HepG2 (cell line): Measurements from ENCODE around the gene SLC45A3. TPM values are rescaled to one million over a fixed set of nuclear protein-coding genes. Genes with fewer than 3 reads are reported as not detected.

ENCODE experiments used
- AGO1 ChIP-seq: fragments of 200-400 bp; formaldehyde crosslinking; IDR thresholded peaks from 2 replicates; pipeline ENCODE4 v1.6.1; 2017; ENCODE audit warnings: mild to moderate bottlenecking, low read depth, low read length, moderate library complexity; ENCODE audit not compliant: poor library complexity, severe bottlenecking
- ATM ChIP-seq: fragments of 450-650 bp; IDR thresholded peaks from 2 replicates; pipeline ENCODE4 v1.7.1; 2017; ENCODE audit warnings: mild to moderate bottlenecking, borderline replicate concordance
- EP300 ChIP-seq, 3 experiments: sonication (generic) in 1 of 3; formaldehyde crosslinking in 1 of 3; IDR thresholded peaks; 2 replicates each; pipeline versions ENCODE4 v1.5.1 to v1.6.1; 2011 to 2020; ENCODE audit warnings: low read depth in 2 of 3, low read length in 2 of 3, borderline replicate concordance in 1 of 3, improper control_type of control experiment in 1 of 3, mild to moderate bottlenecking in 1 of 3, missing genetic modification reagents in 1 of 3, moderate library complexity in 1 of 3
- HES4 ChIP-seq: sonication (generic); formaldehyde crosslinking; IDR thresholded peaks from 2 replicates; pipeline ENCODE4 v1.9.0; 2021; ENCODE audit warnings: mild to moderate bottlenecking, missing genetic modification reagents, borderline replicate concordance
- MAZ ChIP-seq, 2 experiments: sonication (generic) in 1 of 2; formaldehyde crosslinking in 1 of 2; IDR thresholded peaks; 2 replicates each; pipeline versions ENCODE4 v1.5.0 to v1.6.1; 2012 to 2020; ENCODE audit warnings: low read depth in 2 of 2, mild to moderate bottlenecking in 2 of 2, borderline replicate concordance in 1 of 2, improper control_type of control experiment in 1 of 2, low read length in 1 of 2, missing genetic modification reagents in 1 of 2, moderate library complexity in 1 of 2
- MEIS2 ChIP-seq: sonication (generic); formaldehyde crosslinking; IDR thresholded peaks from 2 replicates; pipeline ENCODE4 v1.9.0; 2021; ENCODE audit warnings: mild to moderate bottlenecking, missing genetic modification reagents
- SP1 ChIP-seq, 2 experiments: fragments of 450-650 bp in 1 of 2; sonication (generic) in 1 of 2; formaldehyde crosslinking in 1 of 2; IDR thresholded peaks; 2 replicates each; pipeline versions ENCODE4 v1.4.0 to v1.6.1; 2016 to 2020; ENCODE audit warnings: missing genetic modification reagents in 1 of 2
- SPEN ChIP-seq: sonication (generic); formaldehyde crosslinking; IDR thresholded peaks from 2 replicates; pipeline ENCODE4 v1.5.1; 2020; ENCODE audit warnings: low read depth, mild to moderate bottlenecking, missing genetic modification reagents
- TCF12 ChIP-seq, 2 experiments: fragments of 450-650 bp in 1 of 2; sonication (generic) in 1 of 2; formaldehyde crosslinking in 1 of 2; IDR thresholded peaks; 2 replicates each; pipeline versions ENCODE4 v1.6.1 to v1.8.0; 2017 to 2022; ENCODE audit warnings: antibody characterized with exemption in 1 of 2, mild to moderate bottlenecking in 1 of 2, missing genetic modification reagents in 1 of 2, moderate library complexity in 1 of 2
- TEAD3 ChIP-seq: optimal IDR thresholded peaks from 2 replicates; pipeline ENCODE3; 2016; ENCODE audit warnings: borderline replicate concordance
- ZNF205 ChIP-seq: IDR thresholded peaks from 2 replicates; pipeline ENCODE4 v1.6.1; 2018; ENCODE audit warnings: missing biosample characterization, missing genetic modification reagents
- ZNF234 ChIP-seq: sonication (generic); formaldehyde crosslinking; conservative IDR thresholded peaks from 2 replicates; pipeline ENCODE4 v1.5.1; 2020; ENCODE audit warnings: mild to moderate bottlenecking, missing genetic modification reagents
- ZNF724P ChIP-seq: sonication (generic); formaldehyde crosslinking; IDR thresholded peaks from 2 replicates; pipeline ENCODE4 v1.8.0; 2022; ENCODE audit warnings: missing genetic modification reagents, borderline replicate concordance
- ZNF766 ChIP-seq: sonication (generic); formaldehyde crosslinking; IDR thresholded peaks from 2 replicates; pipeline ENCODE4 v1.5.0; 2020; ENCODE audit warnings: missing genetic modification reagents, borderline replicate concordance
- ZNF773 ChIP-seq: sonication (generic); formaldehyde crosslinking; IDR thresholded peaks from 2 replicates; pipeline ENCODE4 v1.4.0; 2020; ENCODE audit warnings: missing genetic modification reagents, borderline replicate concordance
- ZNF790 ChIP-seq: sonication (generic); formaldehyde crosslinking; IDR thresholded peaks from 2 replicates; pipeline ENCODE4 v1.8.0; 2022; ENCODE audit warnings: missing genetic modification reagents, mild to moderate bottlenecking, borderline replicate concordance
- ZNF891 ChIP-seq: sonication (generic); formaldehyde crosslinking; IDR thresholded peaks from 2 replicates; pipeline ENCODE4 v1.5.0; 2020; ENCODE audit warnings: mild to moderate bottlenecking, missing genetic modification reagents
- polyA plus RNA-seq, 8 experiments: library from polyadenylated mRNA; depleted of rRNA in 3 of 8; stranded (reverse) in 7 of 8; unstranded in 1 of 8; fragments of >200 nt; fragmentation: Illumina TruSeq in 4 of 8; extraction: Trizol in 4 of 8; gene quantifications; 2 replicates each; pipeline versions ENCODE4 v1.2.1 to v1.2.3, GENCODE V29; 2011 to 2016; ENCODE audit warnings: low read depth in 4 of 8, missing spikeins in 1 of 8, mixed read lengths in 1 of 8; ENCODE audit not compliant: insufficient read depth in 1 of 8
- total RNA-seq, 5 experiments: library from RNA; depleted of rRNA; stranded (reverse); fragments of >200 nt; fragmentation: Illumina TruSeq; extraction: Trizol; gene quantifications; 2 replicates each; pipeline ENCODE4 v1.2.3, GENCODE V29; 2016; ENCODE audit warnings: low read depth in 1 of 5
- TF ChIP-seq, protein P1 (sequence below): IDR thresholded peaks from 2 replicates; pipeline ENCODE4 v1.6.1; 2016
- TF ChIP-seq, protein P2 (sequence below): sonication (generic); formaldehyde crosslinking; conservative IDR thresholded peaks from 2 replicates; pipeline ENCODE4 v1.8.0; 2022; ENCODE audit warnings: mild to moderate bottlenecking, moderate library complexity, missing genetic modification reagents
- TF ChIP-seq, protein P3 (sequence below): sonication (generic); formaldehyde crosslinking; IDR thresholded peaks from 2 replicates; pipeline ENCODE4 v1.4.0; 2020; ENCODE audit warnings: mild to moderate bottlenecking, missing genetic modification reagents
- TF ChIP-seq, protein P4 (sequence below): sonication (generic); formaldehyde crosslinking; conservative IDR thresholded peaks from 2 replicates; pipeline ENCODE4 v1.4.0; 2020; ENCODE audit warnings: mild to moderate bottlenecking, missing genetic modification reagents, moderate library complexity

Gene SLC45A3
- total and polyA plus RNA-seq, 2 of the 13 experiments (the other 11 are each of a cell fraction or from before 2014, with no cell fraction given) = 3.4 to 4.1 TPM

DNA sequence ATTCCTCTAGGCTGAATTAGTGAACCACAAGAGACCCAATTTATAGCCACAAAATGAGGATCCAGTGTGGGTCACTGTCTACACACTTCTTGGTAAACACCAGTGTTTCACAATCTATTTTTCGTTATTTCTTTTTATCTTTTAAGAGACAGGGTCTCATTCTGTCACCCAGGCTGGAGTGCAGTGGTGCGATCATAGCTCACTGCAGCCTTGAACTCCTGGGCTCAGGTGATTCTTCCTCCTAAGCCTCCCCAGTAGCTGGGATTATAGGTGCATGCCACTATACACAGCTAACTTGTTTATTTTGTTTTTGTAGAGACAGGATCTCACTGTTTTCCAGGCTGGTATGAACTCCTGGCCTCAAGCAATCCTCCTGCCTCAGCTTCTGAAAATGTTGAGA is 29.3 kb upstream of the SLC45A3 start (continued):
- TF ChIP-seq AGO1 (no peak), ZNF234 (CRISPR knock-in tag) (no peak), ATM (no peak), EP300 (IDR thresholded peaks at IDR 0.05; ENCODE audit: low read depth in 2 of 2, low read length in 2 of 2) (peak in 1 of 2 experiments; percentile 70; a peak in 2 of 4 replicates), EP300 (CRISPR knock-in tag; IDR thresholded peaks at IDR 0.05; ENCODE audit: borderline replicate concordance) (no peak), SP1 (IDR thresholded peaks at IDR 0.05) (no peak), SP1 (CRISPR knock-in tag; IDR thresholded peaks at IDR 0.05) (no peak), ZNF790 (CRISPR knock-in tag) (no peak), ZNF724P (CRISPR knock-in tag) (no peak), ZNF773 (CRISPR knock-in tag) (no peak), ZNF205 (0 out of 2 replicates have a peak, but pooled peaks have one; percentile 36), HES4 (CRISPR knock-in tag) (no peak), TEAD3 (peak; percentile 70), SPEN (no peak), MEIS2 (CRISPR knock-in tag) (no peak), ZNF891 (CRISPR knock-in tag) (no peak), MAZ (IDR thresholded peaks at IDR 0.05; ENCODE audit: borderline replicate concordance, low read depth, low read length) (no peak), MAZ (CRISPR knock-in tag; IDR thresholded peaks at IDR 0.05; ENCODE audit: low read depth) (no peak), ZNF766 (CRISPR knock-in tag) (no peak), TCF12 (IDR thresholded peaks at IDR 0.05) (no peak), TCF12 (CRISPR knock-in tag; IDR thresholded peaks at IDR 0.05) (0 out of 2 replicates have a peak, but pooled peaks have one; percentile 43)
- TF ChIP-seq, protein P1, sequence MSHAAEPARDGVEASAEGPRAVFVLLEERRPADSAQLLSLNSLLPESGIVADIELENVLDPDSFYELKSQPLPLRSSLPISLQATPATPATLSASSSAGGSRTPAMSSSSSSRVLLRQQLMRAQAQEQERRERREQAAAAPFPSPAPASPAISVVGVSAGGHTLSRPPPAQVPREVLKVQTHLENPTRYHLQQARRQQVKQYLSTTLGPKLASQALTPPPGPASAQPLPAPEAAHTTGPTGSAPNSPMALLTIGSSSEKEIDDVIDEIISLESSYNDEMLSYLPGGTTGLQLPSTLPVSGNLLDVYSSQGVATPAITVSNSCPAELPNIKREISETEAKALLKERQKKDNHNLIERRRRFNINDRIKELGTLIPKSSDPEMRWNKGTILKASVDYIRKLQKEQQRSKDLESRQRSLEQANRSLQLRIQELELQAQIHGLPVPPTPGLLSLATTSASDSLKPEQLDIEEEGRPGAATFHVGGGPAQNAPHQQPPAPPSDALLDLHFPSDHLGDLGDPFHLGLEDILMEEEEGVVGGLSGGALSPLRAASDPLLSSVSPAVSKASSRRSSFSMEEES = peak; percentile 52; the same call in 1 of the 2 replicates
- TF ChIP-seq, protein P2, sequence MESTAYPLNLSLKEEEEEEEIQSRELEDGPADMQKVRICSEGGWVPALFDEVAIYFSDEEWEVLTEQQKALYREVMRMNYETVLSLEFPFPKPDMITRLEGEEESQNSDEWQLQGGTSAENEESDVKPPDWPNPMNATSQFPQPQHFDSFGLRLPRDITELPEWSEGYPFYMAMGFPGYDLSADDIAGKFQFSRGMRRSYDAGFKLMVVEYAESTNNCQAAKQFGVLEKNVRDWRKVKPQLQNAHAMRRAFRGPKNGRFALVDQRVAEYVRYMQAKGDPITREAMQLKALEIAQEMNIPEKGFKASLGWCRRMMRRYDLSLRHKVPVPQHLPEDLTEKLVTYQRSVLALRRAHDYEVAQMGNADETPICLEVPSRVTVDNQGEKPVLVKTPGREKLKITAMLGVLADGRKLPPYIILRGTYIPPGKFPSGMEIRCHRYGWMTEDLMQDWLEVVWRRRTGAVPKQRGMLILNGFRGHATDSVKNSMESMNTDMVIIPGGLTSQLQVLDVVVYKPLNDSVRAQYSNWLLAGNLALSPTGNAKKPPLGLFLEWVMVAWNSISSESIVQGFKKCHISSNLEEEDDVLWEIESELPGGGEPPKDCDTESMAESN = no peak
- TF ChIP-seq, protein P3, sequence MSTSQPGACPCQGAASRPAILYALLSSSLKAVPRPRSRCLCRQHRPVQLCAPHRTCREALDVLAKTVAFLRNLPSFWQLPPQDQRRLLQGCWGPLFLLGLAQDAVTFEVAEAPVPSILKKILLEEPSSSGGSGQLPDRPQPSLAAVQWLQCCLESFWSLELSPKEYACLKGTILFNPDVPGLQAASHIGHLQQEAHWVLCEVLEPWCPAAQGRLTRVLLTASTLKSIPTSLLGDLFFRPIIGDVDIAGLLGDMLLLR (CRISPR knock-in tag) = no peak
- TF ChIP-seq, protein P4, sequence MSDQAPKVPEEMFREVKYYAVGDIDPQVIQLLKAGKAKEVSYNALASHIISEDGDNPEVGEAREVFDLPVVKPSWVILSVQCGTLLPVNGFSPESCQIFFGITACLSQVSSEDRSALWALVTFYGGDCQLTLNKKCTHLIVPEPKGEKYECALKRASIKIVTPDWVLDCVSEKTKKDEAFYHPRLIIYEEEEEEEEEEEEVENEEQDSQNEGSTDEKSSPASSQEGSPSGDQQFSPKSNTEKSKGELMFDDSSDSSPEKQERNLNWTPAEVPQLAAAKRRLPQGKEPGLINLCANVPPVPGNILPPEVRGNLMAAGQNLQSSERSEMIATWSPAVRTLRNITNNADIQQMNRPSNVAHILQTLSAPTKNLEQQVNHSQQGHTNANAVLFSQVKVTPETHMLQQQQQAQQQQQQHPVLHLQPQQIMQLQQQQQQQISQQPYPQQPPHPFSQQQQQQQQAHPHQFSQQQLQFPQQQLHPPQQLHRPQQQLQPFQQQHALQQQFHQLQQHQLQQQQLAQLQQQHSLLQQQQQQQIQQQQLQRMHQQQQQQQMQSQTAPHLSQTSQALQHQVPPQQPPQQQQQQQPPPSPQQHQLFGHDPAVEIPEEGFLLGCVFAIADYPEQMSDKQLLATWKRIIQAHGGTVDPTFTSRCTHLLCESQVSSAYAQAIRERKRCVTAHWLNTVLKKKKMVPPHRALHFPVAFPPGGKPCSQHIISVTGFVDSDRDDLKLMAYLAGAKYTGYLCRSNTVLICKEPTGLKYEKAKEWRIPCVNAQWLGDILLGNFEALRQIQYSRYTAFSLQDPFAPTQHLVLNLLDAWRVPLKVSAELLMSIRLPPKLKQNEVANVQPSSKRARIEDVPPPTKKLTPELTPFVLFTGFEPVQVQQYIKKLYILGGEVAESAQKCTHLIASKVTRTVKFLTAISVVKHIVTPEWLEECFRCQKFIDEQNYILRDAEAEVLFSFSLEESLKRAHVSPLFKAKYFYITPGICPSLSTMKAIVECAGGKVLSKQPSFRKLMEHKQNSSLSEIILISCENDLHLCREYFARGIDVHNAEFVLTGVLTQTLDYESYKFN (CRISPR knock-in tag) = peak; percentile 83
